ENCODE results near the gene ACOXL.

ACOXL gene

GRCh38 chr2:111149882-111150455 is 417.6 kb downstream of the ACOXL start:
- no peak for DNase-seq

- DNase-seq = no peak
Observed at GRCh38 chr2:111154758-111155157, 422.4 kb downstream of the ACOXL start.

- no peak for DNase-seq
Observed at GRCh38 chr2:111155610-111156009, 423.2 kb downstream of the ACOXL start.

GRCh38 chr2:111156529-111156928 is 424.2 kb downstream of the ACOXL start:
- no peak for DNase-seq

GRCh38 chr2:111157071-111157661 is 424.8 kb downstream of the ACOXL start:
- no peak for DNase-seq

GRCh38 chr2:111157798-111158197 is 425.4 kb downstream of the ACOXL start:
- DNase-seq = no peak

- DNase-seq = no peak
Observed at GRCh38 chr2:111159641-111160040, 427.3 kb downstream of the ACOXL start.

- DNase-seq = no peak
Observed at GRCh38 chr2:111160758-111161157, 428.4 kb downstream of the ACOXL start.

GRCh38 chr2:111161971-111162370 is 429.6 kb downstream of the ACOXL start:
- DNase-seq = no peak

- DNase-seq = peak in 1 of 2 experiments; percentile 39
Observed at GRCh38 chr2:111162718-111163331, 430.5 kb downstream of the ACOXL start.

- no peak for DNase-seq
Observed at GRCh38 chr2:111164078-111164477, 431.7 kb downstream of the ACOXL start.

- no peak for DNase-seq
Observed at GRCh38 chr2:111165084-111165483, 432.7 kb downstream of the ACOXL start.

- DNase-seq = no peak
Observed at GRCh38 chr2:111166115-111166514, 433.7 kb downstream of the ACOXL start.

GRCh38 chr2:111167076-111167862 is 434.9 kb downstream of the ACOXL start:
- no peak for DNase-seq

GRCh38 chr2:111167863-111168162 is 435.4 kb downstream of the ACOXL start:
- no peak for DNase-seq
